ENCODE measurements around the gene BNC1.
"Not testable (repeated sequence)": the region's sequence is repeated elsewhere in the genome, so short reads cannot be mapped to it uniquely, and the experiment has no call there.

BNC1 gene

GRCh38 chr15:83278191-83278590 is 6.3 kb downstream of the BNC1 start:
- Mint-ChIP-seq H3K4me1 (peaks cover 5% of the 10 kb centered on the region), H3K27ac (no peak overlapping the region), H3K4me3 (no peak overlapping the region), H3K9me3 (peaks cover 2% of the 10 kb centered on the region), H3K27me3 (ENCODE audit: low read depth) (peaks cover 67% of the 10 kb centered on the region), H3K36me3 (ENCODE audit: low read depth) (no peaks in the 10 kb centered on the region)
- TF ChIP-seq CTCF (IDR thresholded peaks at IDR 0.05; ENCODE audit: unreplicated experiment in 3 of 3): no peak

- peaks cover 52% of the 10 kb centered on the region for H3K27me3 Mint-ChIP-seq (ENCODE audit: low read depth)
- no peak overlapping the region for H3K4me3 Mint-ChIP-seq
- H3K27ac Mint-ChIP-seq: no peak overlapping the region
- peaks cover 2% of the 10 kb centered on the region for H3K9me3 Mint-ChIP-seq
- H3K4me1 Mint-ChIP-seq: no peaks in the 10 kb centered on the region
- H3K36me3 Mint-ChIP-seq (ENCODE audit: low read depth): no peaks in the 10 kb centered on the region
- no peak for TF ChIP-seq CTCF (IDR thresholded peaks at IDR 0.05; ENCODE audit: unreplicated experiment in 3 of 3)
Measured at GRCh38 chr15:83276661-83277060, 7.8 kb downstream of the BNC1 start.

GRCh38 chr15:83275412-83275811 is 9.1 kb downstream of the BNC1 start:
- TF ChIP-seq CTCF (IDR thresholded peaks at IDR 0.05; ENCODE audit: unreplicated experiment in 3 of 3): no peak
- H3K9me3 Mint-ChIP-seq: peaks cover 2% of the 10 kb centered on the region

GRCh38 chr15:83270176-83270575 is 14.3 kb downstream of the BNC1 start:
- Mint-ChIP-seq H3K9me3 (peaks cover 2% of the 10 kb centered on the region), H3K27me3 (ENCODE audit: low read depth) (peaks cover 12% of the 10 kb centered on the region), H3K4me1 (no peaks in the 10 kb centered on the region), H3K36me3 (ENCODE audit: low read depth) (no peaks in the 10 kb centered on the region), H3K4me3 (no peak overlapping the region), H3K27ac (no peak overlapping the region)
- TF ChIP-seq CTCF (IDR thresholded peaks at IDR 0.05; ENCODE audit: unreplicated experiment in 3 of 3): no peak

More at GRCh38 chr15:83275412-83275811, 9.1 kb downstream of the BNC1 start:
- H3K27ac Mint-ChIP-seq: no peak overlapping the region
- no peaks in the 10 kb centered on the region for H3K4me1 Mint-ChIP-seq
- H3K36me3 Mint-ChIP-seq (ENCODE audit: low read depth): no peaks in the 10 kb centered on the region
- peaks cover 39% of the 10 kb centered on the region for H3K27me3 Mint-ChIP-seq (ENCODE audit: low read depth)
- H3K4me3 Mint-ChIP-seq: no peak overlapping the region

GRCh38 chr15:83268147-83268546 is 16.3 kb downstream of the BNC1 start:
- H3K27ac Mint-ChIP-seq: no peak overlapping the region
- no peaks in the 10 kb centered on the region for H3K9me3 Mint-ChIP-seq
- no peak for TF ChIP-seq CTCF (IDR thresholded peaks at IDR 0.05; ENCODE audit: unreplicated experiment in 3 of 3)
- no peaks in the 10 kb centered on the region for H3K4me1 Mint-ChIP-seq
- no peak overlapping the region for H3K4me3 Mint-ChIP-seq
- H3K27me3 Mint-ChIP-seq (ENCODE audit: low read depth): peaks cover 10% of the 10 kb centered on the region
- H3K36me3 Mint-ChIP-seq (ENCODE audit: low read depth): peaks cover 3% of the 10 kb centered on the region

- peaks cover 3% of the 10 kb centered on the region for H3K27me3 Mint-ChIP-seq (ENCODE audit: low read depth)
- no peaks in the 10 kb centered on the region for H3K4me1 Mint-ChIP-seq
- no peaks in the 10 kb centered on the region for H3K9me3 Mint-ChIP-seq
- H3K27ac Mint-ChIP-seq: no peak overlapping the region
- no peak for TF ChIP-seq CTCF (IDR thresholded peaks at IDR 0.05; ENCODE audit: unreplicated experiment in 3 of 3)
- peaks cover 3% of the 10 kb centered on the region for H3K36me3 Mint-ChIP-seq (ENCODE audit: low read depth)
- H3K4me3 Mint-ChIP-seq: no peak overlapping the region
Measured at GRCh38 chr15:83262594-83263315, 21.7 kb downstream of the BNC1 start.

- not testable (repeated sequence) for H3K4me3 Mint-ChIP-seq; H3K27ac Mint-ChIP-seq; H3K36me3 Mint-ChIP-seq (ENCODE audit: low read depth); H3K4me1 Mint-ChIP-seq; H3K9me3 Mint-ChIP-seq; H3K27me3 Mint-ChIP-seq (ENCODE audit: low read depth)
Measured at GRCh38 chr15:83262181-83262580, 22.3 kb downstream of the BNC1 start.

Data from nephron (organoid).